ENCODE data around the gene PGBD4. TPM values are rescaled to one million over a fixed set of nuclear protein-coding genes. Genes with fewer than 3 reads are reported as not detected.

The PGBD4 gene
- total RNA-seq, 2 experiments from 2014 or later = 4.1 to 4.4 TPM

- ChIA-PET POLR2A (no interaction called here), CTCF (ENCODE audit: unreplicated experiment) (no interaction called here)
- Histone ChIP-seq H3K9me2 (ENCODE audit: insufficient read depth, low read length) (no peaks in the 10 kb centered on the region), H3K4me3 (ENCODE audit: low read depth, low read length, poor library complexity, severe bottlenecking) (no peak overlapping the region), H3K79me2 (ENCODE audit: insufficient read depth, low read depth, low read length) (no peaks in the 10 kb centered on the region), H3K36me3 (ENCODE audit: insufficient read depth, low read length) (no peaks in the 10 kb centered on the region), H3K27ac (ENCODE audit: low read depth, low read length, poor library complexity, severe bottlenecking) (no peak overlapping the region), H4K20me1 (ENCODE audit: insufficient read depth, low read length) (no peaks in the 10 kb centered on the region), H3K4me1 (ENCODE audit: insufficient read depth, low read length, poor library complexity, severe bottlenecking) (no peaks in the 10 kb centered on the region), H3K4me2 (ENCODE audit: low read length) (no peak overlapping the region), H3K9me3 (ENCODE audit: low read length) (no peaks in the 10 kb centered on the region), H2AFZ (ENCODE audit: low read length) (no peak overlapping the region)
- TF ChIP-seq CTCF (conservative IDR thresholded peaks at IDR 0.05; ENCODE audit: low read length) (no peak), EZH2phosphoT487 (IDR thresholded peaks at IDR 0.05; ENCODE audit: borderline replicate concordance, low read depth, low read length) (no peak)
- intact Hi-C loops (cut with micrococcal nuclease; ENCODE audit: unreplicated experiment) = no loop called here
- DNase-seq (ENCODE audit: low spot score) = no peak
- no TSS peak for BruUV-seq (replicated peaks)
Measured at GRCh38 chr15:34065261-34065660, 36.6 kb upstream of the PGBD4 start.

DNA sequence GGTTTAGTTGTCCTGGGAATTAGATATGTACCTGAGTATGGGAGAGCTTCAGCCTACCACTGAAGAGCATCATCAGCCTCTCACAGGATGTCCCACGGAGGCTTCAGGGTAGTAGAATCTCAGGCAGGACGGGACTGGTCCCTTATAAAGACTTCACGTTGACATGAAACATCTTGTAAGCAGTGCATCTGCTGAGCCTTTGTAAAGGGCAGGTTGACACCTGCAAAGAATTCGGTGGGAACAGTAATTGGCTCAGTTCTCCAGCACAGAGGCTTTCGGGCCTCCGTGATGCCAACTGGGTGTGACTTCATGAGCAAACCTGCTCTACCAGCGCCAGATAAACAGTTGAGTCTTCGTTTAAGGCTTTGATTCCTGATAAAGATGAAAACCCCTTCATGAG is 35.9 kb upstream of the PGBD4 start:
- H3K4me1 ChIP-seq (ENCODE audit: insufficient read depth, low read length, poor library complexity, severe bottlenecking) = no peaks in the 10 kb centered on the region
- no peaks in the 10 kb centered on the region for H3K9me3 ChIP-seq (ENCODE audit: low read length)
- no TSS peak for BruUV-seq (replicated peaks)
- intact Hi-C loops (cut with micrococcal nuclease; ENCODE audit: unreplicated experiment) = no loop called here
- no peaks in the 10 kb centered on the region for H3K36me3 ChIP-seq (ENCODE audit: insufficient read depth, low read length)
- H2AFZ ChIP-seq (ENCODE audit: low read length) = no peak overlapping the region
- no peaks in the 10 kb centered on the region for H3K79me2 ChIP-seq (ENCODE audit: insufficient read depth, low read depth, low read length)
- no peak for DNase-seq (ENCODE audit: low spot score)
- CTCF ChIA-PET (ENCODE audit: unreplicated experiment) = no interaction called here
- H3K4me3 ChIP-seq (ENCODE audit: low read depth, low read length, poor library complexity, severe bottlenecking) = no peak overlapping the region
- no peak overlapping the region for H3K4me2 ChIP-seq (ENCODE audit: low read length)
- H4K20me1 ChIP-seq (ENCODE audit: insufficient read depth, low read length) = no peaks in the 10 kb centered on the region
- POLR2A ChIA-PET = no interaction called here
- no peak for TF ChIP-seq EZH2phosphoT487 (IDR thresholded peaks at IDR 0.05; ENCODE audit: borderline replicate concordance, low read depth, low read length)
- no peak for TF ChIP-seq CTCF (conservative IDR thresholded peaks at IDR 0.05; ENCODE audit: low read length)
- no peaks in the 10 kb centered on the region for H3K9me2 ChIP-seq (ENCODE audit: insufficient read depth, low read length)
- no peak overlapping the region for H3K27ac ChIP-seq (ENCODE audit: low read depth, low read length, poor library complexity, severe bottlenecking)

DNA sequence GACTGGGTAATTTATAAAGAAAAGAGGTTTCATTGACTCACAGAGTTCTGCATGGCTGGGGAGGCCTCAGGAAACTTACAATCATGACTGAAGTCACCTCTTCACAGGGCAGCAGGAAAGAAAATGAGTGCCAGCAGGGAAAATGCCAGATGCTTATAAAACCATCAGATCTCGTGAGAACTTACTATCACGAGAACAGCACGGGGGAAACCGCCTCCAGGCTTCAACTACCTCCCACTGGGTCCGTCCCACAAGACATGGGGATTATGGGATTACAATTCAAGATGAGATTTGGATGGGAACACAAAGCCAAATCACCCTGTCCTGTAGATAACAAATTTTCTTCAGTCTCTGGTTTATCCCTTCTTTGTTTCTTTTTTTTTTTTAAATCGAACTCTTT is 31.9 kb upstream of the PGBD4 start:
- Histone ChIP-seq H3K9me2 (ENCODE audit: insufficient read depth, low read length) (no peaks in the 10 kb centered on the region), H3K4me1 (ENCODE audit: insufficient read depth, low read length, poor library complexity, severe bottlenecking) (no peaks in the 10 kb centered on the region), H3K36me3 (ENCODE audit: insufficient read depth, low read length) (no peaks in the 10 kb centered on the region), H3K4me3 (ENCODE audit: low read depth, low read length, poor library complexity, severe bottlenecking) (no peak overlapping the region), H3K4me2 (ENCODE audit: low read length) (no peak overlapping the region), H3K9me3 (ENCODE audit: low read length) (no peaks in the 10 kb centered on the region), H4K20me1 (ENCODE audit: insufficient read depth, low read length) (no peaks in the 10 kb centered on the region), H3K79me2 (ENCODE audit: insufficient read depth, low read depth, low read length) (no peaks in the 10 kb centered on the region), H2AFZ (ENCODE audit: low read length) (no peak overlapping the region), H3K27ac (ENCODE audit: low read depth, low read length, poor library complexity, severe bottlenecking) (no peak overlapping the region)
- TF ChIP-seq EZH2phosphoT487 (IDR thresholded peaks at IDR 0.05; ENCODE audit: borderline replicate concordance, low read depth, low read length) = no peak
- TF ChIP-seq CTCF (conservative IDR thresholded peaks at IDR 0.05; ENCODE audit: low read length) = no peak
- BruUV-seq (replicated peaks) = no TSS peak
- DNase-seq (ENCODE audit: low spot score) = no peak
- intact Hi-C loops (cut with micrococcal nuclease; ENCODE audit: unreplicated experiment) = no loop called here
- ChIA-PET POLR2A (interaction anchor here (0.9 to 1.0 kb wide), 2 partner anchors 69 to 89 kb away, joined by 3 to 4 read pairs; no protein-coding TSS in a partner anchor), CTCF (ENCODE audit: unreplicated experiment) (no interaction called here)
